Prostate gland (tissue), 2 donors: ENCODE data around the gene NCAM2.

Source experiments
- CTCF ChIP-seq, 4 experiments: fragments of 200-600 bp in 2 of 4; fragments of 450-650 bp in 2 of 4; sonication (generic) in 2 of 4; IDR thresholded peaks; 1 replicate in 3 of 4; 2 replicates in 1 of 4; pipeline ENCODE4 v1.5.1; 2016 to 2019; ENCODE audit warnings: antibody characterized with exemption in 4 of 4, mild to moderate bottlenecking in 2 of 4, moderate library complexity in 2 of 4
- POLR2A ChIP-seq: fragments of 450-650 bp; IDR thresholded peaks from one replicate; pipeline ENCODE4 v1.6.1; 2016; ENCODE audit warnings: antibody characterized with exemption, mild to moderate bottlenecking
- POLR2AphosphoS5 ChIP-seq: sonication (generic); formaldehyde crosslinking; IDR thresholded peaks from one replicate; pipeline ENCODE4 v1.6.1; 2017; ENCODE audit warnings: antibody characterized with exemption

- TF ChIP-seq CTCF (IDR thresholded peaks at IDR 0.05) (no peak), POLR2AphosphoS5 (no peak), POLR2A (no peak)
Observed at GRCh38 chr21:21230672-21231071, 232.5 kb downstream of the NCAM2 start.
